Lung (tissue), 12 donors: Measurements from ENCODE around the gene PAXIP1. TPM values are rescaled to one million over a fixed set of nuclear protein-coding genes. Genes with fewer than 3 reads are reported as not detected.

Source experiments
- ATAC-seq: fragments of 200-7000 bp; cut with Tn5 transposase; one replicate; pipeline ENCODE4 v1.9.1; 2020; ENCODE audit warnings: moderate number of reproducible peaks; ENCODE audit not compliant: insufficient read depth, low FRiP score
- DNase-seq, 3 donors: peaks; one replicate each; pipeline ENCODE4 v3.0.0-alpha.2; 2013 to 2017
- H3K27ac ChIP-seq, 2 donors: one replicate each; pipeline ENCODE4 v1.5.1; 2013; ENCODE audit warnings: mild to moderate bottlenecking in 2 of 2, moderate library complexity in 2 of 2, control low read depth in 1 of 2, inconsistent platforms in 1 of 2, low read depth in 1 of 2, low read length in 1 of 2
- H3K27me3 ChIP-seq, 3 donors: one replicate each; pipeline ENCODE4 v1.5.1; 2013; ENCODE audit warnings: low read length in 2 of 3; ENCODE audit not compliant: control insufficient read depth in 3 of 3, insufficient read depth in 3 of 3
- H3K36me3 ChIP-seq, 4 donors: one replicate each; pipeline ENCODE4 v1.5.1; 2013; ENCODE audit warnings: low read length in 4 of 4, mild to moderate bottlenecking in 1 of 4, moderate library complexity in 1 of 4; ENCODE audit not compliant: control insufficient read depth in 4 of 4, insufficient read depth in 4 of 4
- H3K4me1 ChIP-seq, 5 donors: one replicate each; pipeline ENCODE4 v1.5.1; 2013; ENCODE audit warnings: low read length in 5 of 5, mild to moderate bottlenecking in 2 of 5, moderate library complexity in 1 of 5; ENCODE audit not compliant: control insufficient read depth in 5 of 5, insufficient read depth in 5 of 5
- H3K4me3 ChIP-seq: one replicate; pipeline ENCODE4 v1.5.1; 2013; ENCODE audit warnings: mild to moderate bottlenecking, control low read depth, moderate library complexity
- H3K9ac ChIP-seq, 2 donors: one replicate each; pipeline ENCODE4 v1.5.1; 2013; ENCODE audit warnings: low read length in 2 of 2, control low read depth in 1 of 2; ENCODE audit not compliant: insufficient read depth in 1 of 2
- H3K9me3 ChIP-seq, 4 donors: one replicate each; pipeline ENCODE4 v1.5.1; 2013; ENCODE audit warnings: low read length in 3 of 4, mild to moderate bottlenecking in 1 of 4, moderate library complexity in 1 of 4; ENCODE audit not compliant: control insufficient read depth in 4 of 4, insufficient read depth in 3 of 4
- WGBS, 2 donors: extraction: QIAGEN DNeasy Blood & Tissue Kit; methylation state at CpG; one replicate each; pipeline ENCODE4 v1.1.7; 2013; 5-methylcytosine and 5-hydroxymethylcytosine counted together
- polyA plus RNA-seq, 2 donors: library from polyadenylated mRNA; stranded (reverse); fragments of 200-250 nt; gene quantifications; one replicate each; pipeline ENCODE4 v1.2.1, GENCODE V29; 2013
- total RNA-seq, 2 donors: library from RNA; depleted of rRNA in 1 of 2; stranded (reverse); fragments of >200 nt in 1 of 2; gene quantifications; one replicate each; pipeline ENCODE4 v1.2.1, GENCODE V29; 2014 to 2021
- TF ChIP-seq, protein P1 (sequence below): IDR thresholded peaks from 2 replicates; pipeline ENCODE4 v1.5.1; 2012; ENCODE audit warnings: mild to moderate bottlenecking; ENCODE audit errors: control extremely low read depth, extremely low read depth
- donor health status: control.
- donor health status: control.
- donor health status: Bipolar disorder and iron deficiency.
- donor health status: healthy.
- donor health status: DM: yes; HTN: yes; CAD: no.

PAXIP1 gene
- total and polyA plus RNA-seq, 4 donors, result 4.7 to 15.3 (median 7.5) TPM

DNA sequence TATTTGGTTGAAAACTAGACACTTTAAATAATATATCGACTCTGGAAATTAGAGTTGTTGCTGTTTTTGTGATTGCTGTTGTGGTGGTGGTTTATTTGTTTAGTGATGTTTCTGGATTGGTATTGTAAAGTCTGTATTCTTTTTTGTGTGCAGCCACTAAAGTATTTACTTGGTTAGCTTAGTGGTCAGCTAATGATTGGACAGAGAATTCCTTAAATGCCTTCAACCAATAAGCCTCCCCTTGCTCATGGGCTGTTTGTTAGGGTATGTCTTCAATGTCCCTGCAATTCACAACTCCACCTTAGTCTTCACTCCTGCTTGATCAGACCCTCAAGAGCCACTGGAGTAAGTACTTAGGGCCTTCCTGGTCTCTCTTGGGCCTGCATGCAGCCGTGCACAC, 71.0 kb downstream of the PAXIP1 start:
- 84 to 92% methylated on average over 2 of the region's 2 CpGs for WGBS, 2 donors
- no peak overlapping the region for H3K9ac ChIP-seq

DNA sequence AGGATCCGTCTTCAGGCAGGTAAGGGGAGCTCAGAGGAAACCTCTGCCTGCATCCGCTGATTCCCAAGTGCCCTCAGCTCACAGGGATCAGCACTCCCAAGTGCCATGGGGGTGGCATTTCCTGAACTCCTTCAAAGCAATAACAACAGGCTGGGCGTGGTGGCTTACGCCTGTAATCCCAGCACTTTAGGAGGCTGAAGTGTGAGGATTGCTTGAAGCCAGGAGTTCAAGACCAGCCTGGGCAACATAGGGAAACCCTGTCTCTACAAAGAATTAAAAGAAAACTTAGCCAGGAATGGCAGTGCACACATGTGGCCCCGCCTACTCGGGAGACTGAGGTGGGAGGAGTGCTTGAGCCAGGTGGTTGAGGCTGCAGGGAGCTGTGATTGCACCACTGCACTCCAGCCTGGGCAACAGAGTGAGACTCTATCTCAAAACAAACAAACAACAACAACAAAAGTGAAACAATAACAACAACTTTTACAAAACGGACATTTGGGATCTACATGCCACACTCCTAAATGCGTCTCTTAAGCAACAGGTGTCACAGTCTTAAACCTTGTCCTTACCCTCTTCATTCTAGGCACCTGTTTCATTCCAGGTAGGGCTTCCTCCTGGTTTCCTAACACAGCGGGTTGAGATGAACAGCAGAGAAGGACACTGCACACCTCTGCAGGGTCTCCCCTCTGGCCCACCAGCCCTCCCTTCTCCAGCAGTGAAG, 73.8 kb downstream of the PAXIP1 start:
- whole genome bisulfite sequencing, 2 donors, result 50 to 60% methylated on average over 9 of the region's 9 CpGs

More for the DNA sequence above, 71.0 kb downstream of the PAXIP1 start:
- Histone ChIP-seq H3K9me3 (peaks cover 0 to 6% (median 3%) of the 10 kb centered on the region in 4 donors), H3K4me1 (peaks cover 0 to 8% (median 0%) of the 10 kb centered on the region in 5 donors), H3K36me3 (peaks cover 0 to 4% (median 0%) of the 10 kb centered on the region in 4 donors), H3K27me3 (no peaks in the 10 kb centered on the region), H3K27ac (no peak overlapping the region), H3K4me3 (no peak overlapping the region)
- no peak for ATAC-seq
- DNase-seq, result no peak
- TF ChIP-seq, protein P1, sequence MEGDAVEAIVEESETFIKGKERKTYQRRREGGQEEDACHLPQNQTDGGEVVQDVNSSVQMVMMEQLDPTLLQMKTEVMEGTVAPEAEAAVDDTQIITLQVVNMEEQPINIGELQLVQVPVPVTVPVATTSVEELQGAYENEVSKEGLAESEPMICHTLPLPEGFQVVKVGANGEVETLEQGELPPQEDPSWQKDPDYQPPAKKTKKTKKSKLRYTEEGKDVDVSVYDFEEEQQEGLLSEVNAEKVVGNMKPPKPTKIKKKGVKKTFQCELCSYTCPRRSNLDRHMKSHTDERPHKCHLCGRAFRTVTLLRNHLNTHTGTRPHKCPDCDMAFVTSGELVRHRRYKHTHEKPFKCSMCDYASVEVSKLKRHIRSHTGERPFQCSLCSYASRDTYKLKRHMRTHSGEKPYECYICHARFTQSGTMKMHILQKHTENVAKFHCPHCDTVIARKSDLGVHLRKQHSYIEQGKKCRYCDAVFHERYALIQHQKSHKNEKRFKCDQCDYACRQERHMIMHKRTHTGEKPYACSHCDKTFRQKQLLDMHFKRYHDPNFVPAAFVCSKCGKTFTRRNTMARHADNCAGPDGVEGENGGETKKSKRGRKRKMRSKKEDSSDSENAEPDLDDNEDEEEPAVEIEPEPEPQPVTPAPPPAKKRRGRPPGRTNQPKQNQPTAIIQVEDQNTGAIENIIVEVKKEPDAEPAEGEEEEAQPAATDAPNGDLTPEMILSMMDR, result no peak

DNA sequence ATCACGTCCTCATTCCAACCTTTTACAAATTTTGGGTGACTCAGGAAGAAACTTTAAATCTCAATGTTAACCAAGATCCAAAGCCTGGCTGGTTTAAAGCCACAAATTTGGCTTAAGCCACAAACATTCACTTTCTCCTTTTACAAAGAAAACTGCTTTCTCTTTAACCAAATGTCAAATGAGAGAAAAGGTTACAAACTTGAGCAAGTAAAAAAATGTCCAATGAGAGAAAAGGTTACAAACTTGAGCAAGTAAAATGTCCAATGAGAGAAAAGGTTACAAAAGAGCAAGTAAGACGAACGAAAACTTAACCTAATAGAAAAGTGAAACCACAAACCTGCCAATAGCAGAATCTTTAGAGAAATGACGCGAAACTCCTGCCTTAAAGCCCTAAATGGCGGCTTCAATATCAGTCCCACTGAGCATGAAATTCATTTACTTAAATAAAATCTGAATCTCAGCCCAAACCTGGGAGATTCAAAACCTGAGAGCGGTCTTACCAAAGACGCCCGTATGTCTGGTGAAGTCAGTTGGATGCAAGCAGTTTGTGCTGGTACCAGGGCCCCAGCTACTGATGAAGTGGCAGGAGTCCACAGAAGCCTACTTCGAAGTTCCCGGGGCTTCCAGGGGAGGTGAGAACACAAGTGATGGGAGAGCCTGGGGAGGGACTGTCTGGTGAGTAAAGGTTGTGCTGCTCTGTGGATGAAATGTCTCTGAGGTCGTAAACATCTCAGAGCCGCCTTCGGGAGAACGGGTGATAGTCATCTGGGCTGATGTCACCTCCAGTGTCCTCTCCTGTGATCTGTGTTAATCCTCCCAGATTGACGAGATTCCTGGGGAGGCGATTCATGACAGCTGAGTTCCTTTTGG, 74.6 kb downstream of the PAXIP1 start:
- peak; percentile 49 to 99 (median 98) for DNase-seq

More for the DNA sequence above, 73.8 kb downstream of the PAXIP1 start:
- no peaks in the 10 kb centered on the region for H3K27me3 ChIP-seq
- peaks cover 0 to 4% (median 0%) of the 10 kb centered on the region in 4 donors for H3K36me3 ChIP-seq
- TF ChIP-seq, protein P1, result no peak
- peaks cover 0 to 8% (median 0%) of the 10 kb centered on the region in 5 donors for H3K4me1 ChIP-seq
- H3K4me3 ChIP-seq, result peak overlapping the region; percentile 41
- peak in 1 of 3 donors; percentile 24 for DNase-seq
- peak overlapping the region in 1 of 2 donors; percentile 79 for H3K27ac ChIP-seq
- peaks cover 0 to 3% (median 1%) of the 10 kb centered on the region in 4 donors for H3K9me3 ChIP-seq
- H3K9ac ChIP-seq, result peak overlapping the region; percentile 82 to 84
- peak; percentile 39 for ATAC-seq

More for the DNA sequence above, 74.6 kb downstream of the PAXIP1 start:
- H3K36me3 ChIP-seq, result peaks cover 0 to 1% (median 0%) of the 10 kb centered on the region in 4 donors
- peaks cover 0 to 3% (median 0%) of the 10 kb centered on the region in 4 donors for H3K9me3 ChIP-seq
- TF ChIP-seq, protein P1, result no peak
- H3K9ac ChIP-seq, result peak overlapping the region; percentile 82 to 84
- peak; percentile 89 for ATAC-seq
- peak overlapping the region; percentile 38 to 92 for H3K27ac ChIP-seq
- H3K4me1 ChIP-seq, result peaks cover 0 to 8% (median 0%) of the 10 kb centered on the region in 5 donors
- WGBS, 2 donors, result 5 to 8% methylated on average over 17 of the region's 17 CpGs
- H3K4me3 ChIP-seq, result peak overlapping the region; percentile 52
- no peaks in the 10 kb centered on the region for H3K27me3 ChIP-seq
